H9 (cell line): Measurements from ENCODE around the gene NCAN. TPM values are rescaled to one million over a fixed set of nuclear protein-coding genes. Genes with fewer than 3 reads are reported as not detected.
"Not testable (repeated sequence)": the region's sequence is repeated elsewhere in the genome, so short reads cannot be mapped to it uniquely, and the experiment has no call there.

Experiments
- DNase-seq: peaks from one replicate; pipeline ENCODE4 v3.0.0-alpha.2; 2017
- H2AFZ ChIP-seq: one replicate; pipeline ENCODE4 v1.6.1; 2013; ENCODE audit warnings: mild to moderate bottlenecking, low read length, control low read depth, moderate library complexity
- H2AK5ac ChIP-seq: 2 replicates; pipeline ENCODE4 v1.6.1; 2013; ENCODE audit warnings: low read length, control low read depth, mixed read lengths; ENCODE audit not compliant: insufficient read length
- H2BK120ac ChIP-seq: one replicate; pipeline ENCODE4 v1.6.1; 2013; ENCODE audit warnings: low read depth, mild to moderate bottlenecking, low read length, control low read depth, inconsistent platforms; ENCODE audit not compliant: poor library complexity, severe bottlenecking
- H2BK12ac ChIP-seq: 2 replicates; pipeline ENCODE4 v1.6.1; 2013; ENCODE audit warnings: low read length, control low read depth, mixed read lengths, low read depth; ENCODE audit not compliant: insufficient read length
- H2BK15ac ChIP-seq: 2 replicates; pipeline ENCODE4 v1.6.1; 2013; ENCODE audit warnings: low read depth, low read length, control low read depth
- H2BK20ac ChIP-seq: one replicate; pipeline ENCODE4 v1.6.1; 2013; ENCODE audit warnings: low read depth, mild to moderate bottlenecking, low read length, control low read depth, inconsistent platforms; ENCODE audit not compliant: poor library complexity, severe bottlenecking
- H2BK5ac ChIP-seq: 2 replicates; pipeline ENCODE4 v1.6.1; 2013; ENCODE audit warnings: low read length, control low read depth, mixed read lengths; ENCODE audit not compliant: insufficient read length
- H3K14ac ChIP-seq: 2 replicates; pipeline ENCODE4 v1.6.1; 2013; ENCODE audit warnings: low read length, control low read depth; ENCODE audit not compliant: insufficient read depth
- H3K18ac ChIP-seq: 2 replicates; pipeline ENCODE4 v1.6.1; 2013; ENCODE audit warnings: low read depth, mild to moderate bottlenecking, mixed read lengths, low read length, control low read depth; ENCODE audit not compliant: insufficient read length
- H3K23ac ChIP-seq: 2 replicates; pipeline ENCODE4 v1.6.1; 2013; ENCODE audit warnings: low read length, control low read depth, mixed read lengths, low read depth; ENCODE audit not compliant: insufficient read length
- H3K23me2 ChIP-seq: 2 replicates; pipeline ENCODE4 v1.6.1; 2013; ENCODE audit warnings: low read depth, mild to moderate bottlenecking, mixed read lengths, low read length, control low read depth; ENCODE audit not compliant: insufficient read length, poor library complexity, severe bottlenecking
- H3K27ac ChIP-seq: 2 replicates; pipeline ENCODE4 v1.5.1; 2013; ENCODE audit warnings: low read length, control low read depth, mixed read lengths, low read depth; ENCODE audit not compliant: insufficient read length
- H3K27me3 ChIP-seq: 2 replicates; pipeline ENCODE4 v1.6.1; 2013; ENCODE audit warnings: low read length, control low read depth, inconsistent platforms; ENCODE audit not compliant: insufficient read depth
- H3K4ac ChIP-seq: 2 replicates; pipeline ENCODE4 v1.6.1; 2013; ENCODE audit warnings: low read depth, mild to moderate bottlenecking, control low read depth, inconsistent platforms, low read length, moderate library complexity
- H3K4me1 ChIP-seq: 2 replicates; pipeline ENCODE4 v1.6.1; 2013; ENCODE audit warnings: low read length, control low read depth, inconsistent platforms; ENCODE audit not compliant: insufficient read depth
- H3K4me2 ChIP-seq: 2 replicates; pipeline ENCODE4 v1.6.1; 2013; ENCODE audit warnings: low read length, control low read depth, mixed read lengths; ENCODE audit not compliant: insufficient read length, insufficient read depth
- H3K56ac ChIP-seq: 2 replicates; pipeline ENCODE4 v1.6.1; 2013; ENCODE audit warnings: low read depth, mild to moderate bottlenecking, mixed read lengths, low read length, control low read depth; ENCODE audit not compliant: insufficient read length
- H3K79me1 ChIP-seq: 2 replicates; pipeline ENCODE4 v1.6.1; 2013; ENCODE audit warnings: low read depth, mild to moderate bottlenecking, moderate library complexity, low read length, control low read depth, inconsistent platforms; ENCODE audit not compliant: insufficient read depth, poor library complexity, severe bottlenecking
- H3K79me2 ChIP-seq: 2 replicates; pipeline ENCODE4 v1.6.1; 2013; ENCODE audit warnings: low read length, control low read depth, inconsistent platforms; ENCODE audit not compliant: insufficient read depth
- H3K9ac ChIP-seq: 2 replicates; pipeline ENCODE4 v1.6.1; 2013; ENCODE audit warnings: low read length, control low read depth, mixed read lengths; ENCODE audit not compliant: insufficient read length; ENCODE audit errors: extremely low read depth
- H3K9me3 ChIP-seq: one replicate; pipeline ENCODE4 v1.6.1; 2013; ENCODE audit warnings: low read depth, low read length, inconsistent platforms; ENCODE audit not compliant: control insufficient read depth
- H3T11ph ChIP-seq: one replicate; pipeline ENCODE4 v1.6.1; 2013; ENCODE audit warnings: mild to moderate bottlenecking, low read length, control low read depth, inconsistent platforms
- H4K20me1 ChIP-seq: one replicate; pipeline ENCODE4 v1.6.1; 2013; ENCODE audit not compliant: control insufficient read depth, insufficient read length, insufficient read depth
- H4K5ac ChIP-seq: 2 replicates; pipeline ENCODE4 v1.6.1; 2013; ENCODE audit warnings: low read depth, mild to moderate bottlenecking, mixed read lengths, low read length, control low read depth; ENCODE audit not compliant: insufficient read length
- H4K8ac ChIP-seq: replicated peaks from 2 replicates; pipeline ENCODE4 v1.6.1; 2013; ENCODE audit warnings: low read length, control low read depth, mixed read lengths, low read depth; ENCODE audit not compliant: insufficient read length
- H4K91ac ChIP-seq: 2 replicates; pipeline ENCODE4 v1.6.1; 2013; ENCODE audit warnings: low read depth, mild to moderate bottlenecking, moderate library complexity, mixed read lengths, low read length, control low read depth; ENCODE audit not compliant: insufficient read length
- H3K27ac Mint-ChIP-seq, 3 experiments: 2 replicates in 2 of 3; 3 replicates in 1 of 3; pipeline ENCODE4 v1.8.0; 2020 to 2021; ENCODE audit warnings: mixed read lengths in 3 of 3, mild to moderate bottlenecking in 1 of 3, moderate library complexity in 1 of 3
- H3K27me3 Mint-ChIP-seq: 2 replicates; pipeline ENCODE4 v1.8.0; 2021; ENCODE audit warnings: low read depth, mild to moderate bottlenecking, moderate library complexity, mixed read lengths
- H3K36me3 Mint-ChIP-seq, 3 experiments: 2 replicates in 2 of 3; 3 replicates in 1 of 3; pipeline ENCODE4 v1.8.0; 2020 to 2021; ENCODE audit warnings: low read depth in 3 of 3, mixed read lengths in 3 of 3; ENCODE audit not compliant: insufficient read depth in 1 of 3
- H3K4me1 Mint-ChIP-seq, 2 experiments: 2 replicates each; pipeline ENCODE4 v1.8.0; 2020; ENCODE audit warnings: mixed read lengths in 2 of 2
- H3K4me3 Mint-ChIP-seq, 2 experiments: 2 replicates in 1 of 2; 3 replicates in 1 of 2; pipeline ENCODE4 v1.8.0; 2020 to 2021; ENCODE audit warnings: mild to moderate bottlenecking in 2 of 2, mixed read lengths in 2 of 2, moderate library complexity in 1 of 2
- H3K9me3 Mint-ChIP-seq, 2 experiments: 2 replicates in 1 of 2; 3 replicates in 1 of 2; pipeline ENCODE4 v1.8.0; 2020; ENCODE audit warnings: mild to moderate bottlenecking in 2 of 2, mixed read lengths in 2 of 2, moderate library complexity in 1 of 2
- CTCF ChIP-seq: fragments of 200-600 bp; sonication (generic); conservative IDR thresholded peaks from 3 replicates; pipeline ENCODE4 v1.8.0; 2021; ENCODE audit warnings: antibody characterized with exemption, mild to moderate bottlenecking
- WGBS: extraction: QIAGEN DNeasy Blood & Tissue Kit; methylation state at CpG from one replicate; pipeline ENCODE4 v1.1.7; 2013; ENCODE audit warnings: missing lambda C conversion rate, low lambda C conversion rate, mixed read lengths; ENCODE audit not compliant: insufficient read length; ENCODE audit errors: extremely low coverage; 5-methylcytosine and 5-hydroxymethylcytosine counted together
- total RNA-seq: library from RNA; stranded (reverse); gene quantifications from 2 replicates; pipeline ENCODE4 v1.2.1, GENCODE V29; 2021

NCAN gene
- total RNA-seq, 1 experiment from 2014 or later = 1.6 TPM

GRCh38 chr19:19250196-19250801 is 38.5 kb downstream of the NCAN start:
- Histone ChIP-seq H3K79me2 (no peaks in the 10 kb centered on the region), H3K4me1 (no peaks in the 10 kb centered on the region), H2BK120ac (no peak overlapping the region), H3K23me2 (no peaks in the 10 kb centered on the region), H3K23ac (no peak overlapping the region), H2BK5ac (no peak overlapping the region), H4K5ac (no peak overlapping the region), H2AFZ (no peak overlapping the region), H4K8ac (no peak overlapping the region), H4K20me1 (no peaks in the 10 kb centered on the region), H2BK12ac (no peak overlapping the region), H3K14ac (no peak overlapping the region), H3K18ac (no peak overlapping the region), H4K91ac (no peak overlapping the region), H2BK15ac (no peak overlapping the region), H3K4me2 (no peak overlapping the region), H2BK20ac (no peak overlapping the region), H3K9ac (no peak overlapping the region), H3K4ac (no peak overlapping the region), H3K79me1 (no peaks in the 10 kb centered on the region), H3K9me3 (no peaks in the 10 kb centered on the region), H3T11ph (no peak overlapping the region), H3K27ac (no peak overlapping the region), H3K56ac (no peak overlapping the region), H3K27me3 (no peaks in the 10 kb centered on the region; the same call in 1 of the 2 replicates), H2AK5ac (no peak overlapping the region)
- H3K27me3 Mint-ChIP-seq = peaks cover 81% of the 10 kb centered on the region
- no peaks in the 10 kb centered on the region for H3K4me1 Mint-ChIP-seq
- H3K27ac Mint-ChIP-seq = no peak overlapping the region; a peak in 1 of 7 replicates
- no CpG with 5 or more reads among the region's 5 CpGs for WGBS
- no peak for TF ChIP-seq CTCF
- H3K9me3 Mint-ChIP-seq = no peaks in the 10 kb centered on the region
- DNase-seq = no peak
- no peaks in the 10 kb centered on the region for H3K36me3 Mint-ChIP-seq
- H3K4me3 Mint-ChIP-seq = no peak overlapping the region

- H3K27me3 Mint-ChIP-seq = peaks cover 81% of the 10 kb centered on the region
Measured at GRCh38 chr19:19253409-19253808, 41.7 kb downstream of the NCAN start.

More at GRCh38 chr19:19253409-19253808, 41.7 kb downstream of the NCAN start:
- not testable (repeated sequence) for H3K4me2 ChIP-seq, H3K79me1 ChIP-seq, H3K4ac ChIP-seq, H2BK20ac ChIP-seq, H3K9ac ChIP-seq, H3K4me1 Mint-ChIP-seq, H3K27me3 ChIP-seq, H3K27ac ChIP-seq, H3K23me2 ChIP-seq, H3K14ac ChIP-seq, H3K23ac ChIP-seq, H3K9me3 Mint-ChIP-seq, H2AK5ac ChIP-seq, DNase-seq, H3K36me3 Mint-ChIP-seq, H3K56ac ChIP-seq, H3T11ph ChIP-seq, H2BK5ac ChIP-seq, H3K79me2 ChIP-seq, H3K9me3 ChIP-seq, H3K4me3 Mint-ChIP-seq, H4K91ac ChIP-seq, H3K27ac Mint-ChIP-seq, H4K8ac ChIP-seq, H2AFZ ChIP-seq, H4K5ac ChIP-seq, H2BK12ac ChIP-seq, H4K20me1 ChIP-seq, H3K18ac ChIP-seq, H2BK15ac ChIP-seq, H2BK120ac ChIP-seq, H3K4me1 ChIP-seq
- no CpG with 5 or more reads among the region's 6 CpGs for WGBS
